ENCODE data around the gene SLC16A3.
A peak's percentile ranks its signal among the peaks of the same experiment; 100 is the strongest.

SLC16A3 gene

DNA sequence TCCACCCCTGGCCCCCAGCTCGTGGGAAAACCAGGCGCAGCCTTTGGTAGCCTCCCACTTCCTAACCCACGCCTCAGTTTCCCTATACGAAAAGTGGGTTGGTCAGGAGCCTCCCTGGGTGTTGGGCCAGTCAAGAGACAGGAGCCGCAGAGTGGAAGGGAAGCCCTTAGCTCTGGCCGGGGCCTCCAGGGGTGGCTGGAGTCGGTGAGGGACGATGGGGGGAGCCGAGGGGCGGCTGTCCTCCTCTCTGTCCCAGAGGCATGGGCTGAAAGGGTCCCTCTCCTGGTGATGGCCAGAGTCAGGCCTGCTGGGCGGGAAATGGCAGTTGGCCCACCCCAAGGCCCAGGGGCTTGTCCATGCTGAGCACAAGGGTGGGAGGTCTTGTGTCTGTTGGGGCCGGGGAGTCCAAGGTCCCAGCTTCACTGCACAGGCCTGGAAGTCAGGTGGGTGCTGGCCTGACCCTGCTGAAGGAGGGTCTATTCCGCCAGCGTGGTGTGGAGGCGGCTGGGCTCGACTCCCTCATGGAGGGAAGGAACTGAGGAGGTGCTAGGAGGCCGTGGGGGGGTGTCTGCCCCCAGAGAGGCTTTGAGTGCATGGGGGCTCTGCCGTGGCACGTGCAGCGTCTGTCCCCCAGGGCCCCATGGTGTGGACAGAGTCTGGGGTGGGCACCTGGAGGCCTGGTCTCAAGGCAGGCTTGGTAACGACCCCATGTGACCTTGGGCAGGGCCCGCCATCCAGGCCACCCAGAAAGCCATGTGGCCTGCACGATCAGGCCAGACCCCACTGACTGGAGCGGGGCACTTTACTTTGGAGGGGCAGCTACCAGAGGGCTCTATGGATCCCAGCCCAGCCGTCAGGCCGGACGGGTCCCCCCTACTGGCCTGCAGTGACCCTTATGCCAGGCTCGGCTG, 1.1 kb downstream of the SLC16A3 start:
- peaks cover 3% of the 10 kb centered on the region for H3K27me3 Mint-ChIP-seq (ENCODE audit: low read depth, poor library complexity)
- peak; percentile 35 for DNase-seq
- H3K27ac Mint-ChIP-seq, result peak overlapping the region; percentile 59
- TF ChIP-seq, protein P1, sequence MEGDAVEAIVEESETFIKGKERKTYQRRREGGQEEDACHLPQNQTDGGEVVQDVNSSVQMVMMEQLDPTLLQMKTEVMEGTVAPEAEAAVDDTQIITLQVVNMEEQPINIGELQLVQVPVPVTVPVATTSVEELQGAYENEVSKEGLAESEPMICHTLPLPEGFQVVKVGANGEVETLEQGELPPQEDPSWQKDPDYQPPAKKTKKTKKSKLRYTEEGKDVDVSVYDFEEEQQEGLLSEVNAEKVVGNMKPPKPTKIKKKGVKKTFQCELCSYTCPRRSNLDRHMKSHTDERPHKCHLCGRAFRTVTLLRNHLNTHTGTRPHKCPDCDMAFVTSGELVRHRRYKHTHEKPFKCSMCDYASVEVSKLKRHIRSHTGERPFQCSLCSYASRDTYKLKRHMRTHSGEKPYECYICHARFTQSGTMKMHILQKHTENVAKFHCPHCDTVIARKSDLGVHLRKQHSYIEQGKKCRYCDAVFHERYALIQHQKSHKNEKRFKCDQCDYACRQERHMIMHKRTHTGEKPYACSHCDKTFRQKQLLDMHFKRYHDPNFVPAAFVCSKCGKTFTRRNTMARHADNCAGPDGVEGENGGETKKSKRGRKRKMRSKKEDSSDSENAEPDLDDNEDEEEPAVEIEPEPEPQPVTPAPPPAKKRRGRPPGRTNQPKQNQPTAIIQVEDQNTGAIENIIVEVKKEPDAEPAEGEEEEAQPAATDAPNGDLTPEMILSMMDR (IDR thresholded peaks at IDR 0.05), result no peak
- peak overlapping the region; percentile 84 for H3K4me3 Mint-ChIP-seq
- H3K9me3 Mint-ChIP-seq, result no peaks in the 10 kb centered on the region
- peaks cover 25% of the 10 kb centered on the region for H3K4me1 Mint-ChIP-seq
- no peaks in the 10 kb centered on the region for H3K36me3 Mint-ChIP-seq (ENCODE audit: low read depth)

DNA sequence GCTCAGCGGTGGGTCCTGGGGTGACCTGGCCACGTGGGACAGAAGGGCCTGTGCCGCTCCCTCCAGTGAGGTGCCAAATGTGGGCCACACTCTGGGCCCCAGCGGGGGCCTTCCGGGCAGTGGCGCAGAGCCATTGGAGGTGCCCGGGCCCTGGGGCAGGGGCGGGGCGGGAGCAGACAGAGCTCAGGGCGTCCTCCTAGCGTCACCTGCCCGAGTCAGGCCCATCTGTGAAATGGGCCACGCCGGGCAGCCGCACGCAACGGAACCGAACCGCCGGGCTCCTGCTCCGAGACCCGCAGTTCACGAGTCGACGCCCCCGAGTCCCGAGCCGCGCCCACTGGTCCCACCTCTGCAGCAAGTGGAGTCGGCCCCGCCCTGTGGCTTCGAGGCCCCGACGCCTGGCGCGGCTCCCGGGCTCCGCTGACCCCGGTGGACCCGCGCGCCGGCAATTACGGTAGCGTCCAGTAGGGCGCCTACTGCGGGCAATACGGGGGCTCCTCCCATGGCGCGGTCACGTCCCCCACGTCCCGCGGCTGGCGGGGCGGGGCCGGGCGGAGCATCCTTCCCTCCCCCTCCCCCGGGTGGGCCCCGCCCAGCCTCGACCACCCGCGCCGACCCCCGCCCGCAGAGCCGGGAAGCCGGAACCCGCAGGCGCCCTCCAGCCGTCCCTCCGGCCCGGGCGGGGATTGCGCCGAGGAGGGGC, 1.9 kb downstream of the SLC16A3 start:
- Mint-ChIP-seq H3K36me3 (ENCODE audit: low read depth) (no peaks in the 10 kb centered on the region), H3K27ac (no peak overlapping the region), H3K27me3 (ENCODE audit: low read depth, poor library complexity) (peaks cover 3% of the 10 kb centered on the region), H3K9me3 (no peaks in the 10 kb centered on the region), H3K4me3 (peak overlapping the region; percentile 84), H3K4me1 (peaks cover 33% of the 10 kb centered on the region)
- peak; percentile 78 for DNase-seq
- TF ChIP-seq, protein P1 (IDR thresholded peaks at IDR 0.05), result peak; percentile 28

DNA sequence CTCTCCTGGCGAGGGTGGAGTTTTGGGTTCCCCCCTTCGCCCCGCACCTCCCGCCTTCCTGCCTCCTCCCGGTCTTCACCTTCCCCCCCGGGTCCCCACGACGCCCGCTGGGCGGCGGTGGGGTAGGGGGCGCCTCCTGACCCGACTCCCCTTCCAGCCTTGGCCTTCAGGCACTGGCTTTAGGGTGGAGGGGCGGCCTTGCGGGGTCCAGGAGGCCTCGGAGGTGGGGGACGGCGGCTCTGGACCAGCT, 2.4 kb downstream of the SLC16A3 start:
- TF ChIP-seq, protein P1 (IDR thresholded peaks at IDR 0.05), result no peak
- Mint-ChIP-seq H3K9me3 (no peaks in the 10 kb centered on the region), H3K36me3 (ENCODE audit: low read depth) (no peaks in the 10 kb centered on the region), H3K27ac (no peak overlapping the region), H3K4me3 (peak overlapping the region; percentile 55), H3K27me3 (ENCODE audit: low read depth, poor library complexity) (peaks cover 3% of the 10 kb centered on the region), H3K4me1 (peaks cover 37% of the 10 kb centered on the region)
- DNase-seq, result no peak

- TF ChIP-seq, protein P1 (IDR thresholded peaks at IDR 0.05), result no peak
- peak; percentile 61 for DNase-seq
- Mint-ChIP-seq H3K27me3 (ENCODE audit: low read depth, poor library complexity) (peaks cover 3% of the 10 kb centered on the region), H3K36me3 (ENCODE audit: low read depth) (no peaks in the 10 kb centered on the region), H3K27ac (no peak overlapping the region), H3K9me3 (no peaks in the 10 kb centered on the region), H3K4me1 (peaks cover 41% of the 10 kb centered on the region), H3K4me3 (peak overlapping the region; percentile 55)
These were observed 2.9 kb downstream of the SLC16A3 start for GRCh38 chr17:82231562-82232321.

GRCh38 chr17:82232322-82232820, 3.5 kb downstream of the SLC16A3 start:
- peaks cover under 1% of the 10 kb centered on the region for H3K36me3 Mint-ChIP-seq (ENCODE audit: low read depth)
- H3K4me3 Mint-ChIP-seq, result peak overlapping the region; percentile 54
- TF ChIP-seq, protein P1 (IDR thresholded peaks at IDR 0.05), result no peak
- no peak overlapping the region for H3K27ac Mint-ChIP-seq
- peaks cover 3% of the 10 kb centered on the region for H3K27me3 Mint-ChIP-seq (ENCODE audit: low read depth, poor library complexity)
- no peak for DNase-seq
- H3K9me3 Mint-ChIP-seq, result no peaks in the 10 kb centered on the region
- H3K4me1 Mint-ChIP-seq, result peaks cover 41% of the 10 kb centered on the region
